ENCODE measurements around the gene AVPR2.

Gene AVPR2

GRCh38 chrX:153926552-153926857 is 22.0 kb downstream of the AVPR2 start:
- no peak overlapping the region for H3K4me3 ChIP-seq (ENCODE audit: low read depth, low read length)
- no peak for DNase-seq (ENCODE audit: low read depth)

GRCh38 chrX:153926858-153927671 is 22.6 kb downstream of the AVPR2 start:
- TF ChIP-seq, protein P1, sequence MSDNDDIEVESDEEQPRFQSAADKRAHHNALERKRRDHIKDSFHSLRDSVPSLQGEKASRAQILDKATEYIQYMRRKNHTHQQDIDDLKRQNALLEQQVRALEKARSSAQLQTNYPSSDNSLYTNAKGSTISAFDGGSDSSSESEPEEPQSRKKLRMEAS (IDR thresholded peaks at IDR 0.05; ENCODE audit: low read depth, low read length): peak; percentile 72
- TF ChIP-seq, protein P2, sequence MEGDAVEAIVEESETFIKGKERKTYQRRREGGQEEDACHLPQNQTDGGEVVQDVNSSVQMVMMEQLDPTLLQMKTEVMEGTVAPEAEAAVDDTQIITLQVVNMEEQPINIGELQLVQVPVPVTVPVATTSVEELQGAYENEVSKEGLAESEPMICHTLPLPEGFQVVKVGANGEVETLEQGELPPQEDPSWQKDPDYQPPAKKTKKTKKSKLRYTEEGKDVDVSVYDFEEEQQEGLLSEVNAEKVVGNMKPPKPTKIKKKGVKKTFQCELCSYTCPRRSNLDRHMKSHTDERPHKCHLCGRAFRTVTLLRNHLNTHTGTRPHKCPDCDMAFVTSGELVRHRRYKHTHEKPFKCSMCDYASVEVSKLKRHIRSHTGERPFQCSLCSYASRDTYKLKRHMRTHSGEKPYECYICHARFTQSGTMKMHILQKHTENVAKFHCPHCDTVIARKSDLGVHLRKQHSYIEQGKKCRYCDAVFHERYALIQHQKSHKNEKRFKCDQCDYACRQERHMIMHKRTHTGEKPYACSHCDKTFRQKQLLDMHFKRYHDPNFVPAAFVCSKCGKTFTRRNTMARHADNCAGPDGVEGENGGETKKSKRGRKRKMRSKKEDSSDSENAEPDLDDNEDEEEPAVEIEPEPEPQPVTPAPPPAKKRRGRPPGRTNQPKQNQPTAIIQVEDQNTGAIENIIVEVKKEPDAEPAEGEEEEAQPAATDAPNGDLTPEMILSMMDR (IDR thresholded peaks at IDR 0.05; ENCODE audit: low read depth, low read length): no peak
- no peak for TF ChIP-seq POLR2A (IDR thresholded peaks at IDR 0.05; ENCODE audit: extremely low read depth, insufficient read length)
- TF ChIP-seq MYC (IDR thresholded peaks at IDR 0.05; ENCODE audit: low read depth, low read length): peak; percentile 71
- DNase-seq (ENCODE audit: low read depth): peak; percentile 94
- H3K4me3 ChIP-seq (ENCODE audit: low read depth, low read length): peak overlapping the region; percentile 69

More at GRCh38 chrX:153926552-153926857, 22.0 kb downstream of the AVPR2 start:
- TF ChIP-seq, protein P2 (IDR thresholded peaks at IDR 0.05; ENCODE audit: low read depth, low read length): no peak
- TF ChIP-seq POLR2A (IDR thresholded peaks at IDR 0.05; ENCODE audit: extremely low read depth, insufficient read length) (no peak), MYC (IDR thresholded peaks at IDR 0.05; ENCODE audit: low read depth, low read length) (no peak)
- TF ChIP-seq, protein P1 (IDR thresholded peaks at IDR 0.05; ENCODE audit: low read depth, low read length): no peak

DNA sequence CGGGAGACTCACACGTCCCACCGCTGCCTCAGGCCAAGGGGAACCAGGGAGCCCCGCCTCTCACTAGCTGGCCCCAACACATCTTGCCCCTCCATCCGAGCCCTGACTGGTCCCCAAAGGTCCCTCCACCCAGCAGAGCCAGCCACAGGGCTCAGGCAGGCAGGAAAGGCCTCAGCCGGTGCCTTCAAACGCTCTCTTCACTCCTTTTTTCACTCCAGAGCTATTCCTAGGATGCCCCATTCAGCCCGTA is 23.1 kb downstream of the AVPR2 start:
- DNase-seq (ENCODE audit: low read depth): no peak
- H3K4me3 ChIP-seq (ENCODE audit: low read depth, low read length): peak overlapping the region; percentile 69
- TF ChIP-seq, protein P1 (IDR thresholded peaks at IDR 0.05; ENCODE audit: low read depth, low read length): no peak
- no peak for TF ChIP-seq MYC (IDR thresholded peaks at IDR 0.05; ENCODE audit: low read depth, low read length)
- no peak for TF ChIP-seq POLR2A (IDR thresholded peaks at IDR 0.05; ENCODE audit: extremely low read depth, insufficient read length)
- TF ChIP-seq, protein P2 (IDR thresholded peaks at IDR 0.05; ENCODE audit: low read depth, low read length): no peak

- TF ChIP-seq, protein P2 (IDR thresholded peaks at IDR 0.05; ENCODE audit: low read depth, low read length): no peak
- TF ChIP-seq MYC (IDR thresholded peaks at IDR 0.05; ENCODE audit: low read depth, low read length): peak; percentile 42
- TF ChIP-seq, protein P1 (IDR thresholded peaks at IDR 0.05; ENCODE audit: low read depth, low read length): peak; percentile 94
- TF ChIP-seq POLR2A (IDR thresholded peaks at IDR 0.05; ENCODE audit: extremely low read depth, insufficient read length): peak; percentile 46
- peak overlapping the region; percentile 69 for H3K4me3 ChIP-seq (ENCODE audit: low read depth, low read length)
- DNase-seq (ENCODE audit: low read depth): peak; percentile 98
Measured at GRCh38 chrX:153927922-153928760, 23.7 kb downstream of the AVPR2 start.

- no peak for TF ChIP-seq POLR2A (IDR thresholded peaks at IDR 0.05; ENCODE audit: extremely low read depth, insufficient read length)
- TF ChIP-seq, protein P1 (IDR thresholded peaks at IDR 0.05; ENCODE audit: low read depth, low read length): no peak
- TF ChIP-seq, protein P2 (IDR thresholded peaks at IDR 0.05; ENCODE audit: low read depth, low read length): no peak
- no peak for TF ChIP-seq MYC (IDR thresholded peaks at IDR 0.05; ENCODE audit: low read depth, low read length)
- H3K4me3 ChIP-seq (ENCODE audit: low read depth, low read length): peak overlapping the region; percentile 22
- no peak for DNase-seq (ENCODE audit: low read depth)
Measured at GRCh38 chrX:153928846-153929245, 24.4 kb downstream of the AVPR2 start.
